Measurements from ENCODE around the gene SERPINB12.
A peak's percentile ranks its signal among the peaks of the same experiment; 100 is the strongest.

SERPINB12 gene

GRCh38 chr18:63551769-63552168, 9.6 kb downstream of the SERPINB12 start:
- no peak for DNase-seq

GRCh38 chr18:63552581-63552980, 10.4 kb downstream of the SERPINB12 start:
- peak; percentile 15 for DNase-seq

- DNase-seq: peak; percentile 94
Measured at GRCh38 chr18:63553081-63553480, 10.9 kb downstream of the SERPINB12 start.

- DNase-seq: no peak
Measured at GRCh38 chr18:63559567-63560491, 17.7 kb downstream of the SERPINB12 start.

GRCh38 chr18:63562284-63562683, 20.1 kb downstream of the SERPINB12 start:
- DNase-seq: no peak

- DNase-seq: no peak
Measured at GRCh38 chr18:63564021-63564420, 21.9 kb downstream of the SERPINB12 start.

GRCh38 chr18:63564561-63564960, 22.4 kb downstream of the SERPINB12 start:
- DNase-seq: no peak

- DNase-seq: no peak
Measured at GRCh38 chr18:63567276-63567675, 25.1 kb downstream of the SERPINB12 start.

GRCh38 chr18:63567825-63568224, 25.7 kb downstream of the SERPINB12 start:
- no peak for DNase-seq

GRCh38 chr18:63570721-63571120, 28.6 kb downstream of the SERPINB12 start:
- no peak for DNase-seq

- DNase-seq: no peak
Measured at GRCh38 chr18:63575681-63576080, 33.5 kb downstream of the SERPINB12 start.

GRCh38 chr18:63578357-63578958, 36.3 kb downstream of the SERPINB12 start:
- peak; percentile 49 for DNase-seq

GRCh38 chr18:63579616-63580015, 37.4 kb downstream of the SERPINB12 start:
- no peak for DNase-seq

GRCh38 chr18:63585988-63586387, 43.8 kb downstream of the SERPINB12 start:
- DNase-seq: no peak

GRCh38 chr18:63586431-63586830, 44.3 kb downstream of the SERPINB12 start:
- DNase-seq: no peak

- no peak for DNase-seq
Measured at GRCh38 chr18:63586966-63587365, 44.8 kb downstream of the SERPINB12 start, which contains the start of gene SERPINB13. Gene SERPINB13, plus strand, starts transcription at chr18:63587343. Its CDS starts 1,325 bp downstream, at chr18:63588668.

- peak; percentile 33 for DNase-seq
Measured at GRCh38 chr18:63588909-63589308, 46.7 kb downstream of the SERPINB12 start.

- peak; percentile 42 for DNase-seq
Measured at GRCh38 chr18:63590373-63590772, 48.2 kb downstream of the SERPINB12 start.

- no peak for DNase-seq
Measured at GRCh38 chr18:63590966-63591695, 49.0 kb downstream of the SERPINB12 start.

GRCh38 chr18:63591725-63592124, 49.6 kb downstream of the SERPINB12 start:
- peak; percentile 40 for DNase-seq

- no peak for DNase-seq
Measured at GRCh38 chr18:63592471-63592870, 50.3 kb downstream of the SERPINB12 start.

GRCh38 chr18:63596964-63597363, 54.8 kb downstream of the SERPINB12 start:
- no peak for DNase-seq

- no peak for DNase-seq
Measured at GRCh38 chr18:63603355-63603754, 61.2 kb downstream of the SERPINB12 start.

Data from fibroblast of skin of right biceps (primary cell).